Upper lobe of right lung (tissue), 1 donor: ENCODE results near the gene DES. TPM values are rescaled to one million over a fixed set of nuclear protein-coding genes. Genes with fewer than 3 reads are reported as not detected.
"Not testable (repeated sequence)": the region's sequence is repeated elsewhere in the genome, so short reads cannot be mapped to it uniquely, and the experiment has no call there.

Source experiments
- ATAC-seq: fragments of 200-7000 bp; cut with Tn5 transposase; one replicate; pipeline ENCODE4 v1.9.1; 2020; ENCODE audit warnings: mild to moderate bottlenecking, moderate library complexity
- DNase-seq: peaks from one replicate; pipeline ENCODE4 v3.0.0-alpha.2; 2020
- H3K27ac ChIP-seq: fragments of 200-600 bp; one replicate; pipeline ENCODE4 v1.8.0; 2022
- H3K27me3 ChIP-seq: fragments of 200-600 bp; one replicate; pipeline ENCODE4 v1.8.0; 2022; ENCODE audit warnings: mild to moderate bottlenecking
- H3K36me3 ChIP-seq: fragments of 200-600 bp; one replicate; pipeline ENCODE4 v1.8.0; 2022
- H3K4me1 ChIP-seq: fragments of 200-600 bp; one replicate; pipeline ENCODE4 v1.8.0; 2022
- H3K4me3 ChIP-seq: fragments of 200-600 bp; one replicate; pipeline ENCODE4 v1.8.0; 2022; ENCODE audit warnings: mild to moderate bottlenecking
- H3K9me3 ChIP-seq: fragments of 200-600 bp; one replicate; pipeline ENCODE4 v1.8.0; 2022
- intact Hi-C: fragments of 100-400 bp; cut with DNase I; formaldehyde crosslinking; loops from one replicate; pipeline ENCODE4 v1.11.0; 2022
- total RNA-seq: library from RNA; stranded (reverse); fragmentation: NEBNext Ultra II Directional; extraction: Animal tissue kit (Norgen Biotek cat#: 25700); gene quantifications from one replicate; pipeline ENCODE4 v1.2.1, GENCODE V29; 2021
- TF ChIP-seq, protein P1 (sequence below): fragments of 200-600 bp; IDR thresholded peaks from one replicate; pipeline ENCODE4 v1.8.0; 2022; ENCODE audit warnings: antibody characterized with exemption
- donor health status: DM: no; HTN: yes; CAD: no; lungs with severe emphysema.

Gene DES
- total RNA-seq, 1 donor from 2014 or later, result 59.4 TPM

DNA sequence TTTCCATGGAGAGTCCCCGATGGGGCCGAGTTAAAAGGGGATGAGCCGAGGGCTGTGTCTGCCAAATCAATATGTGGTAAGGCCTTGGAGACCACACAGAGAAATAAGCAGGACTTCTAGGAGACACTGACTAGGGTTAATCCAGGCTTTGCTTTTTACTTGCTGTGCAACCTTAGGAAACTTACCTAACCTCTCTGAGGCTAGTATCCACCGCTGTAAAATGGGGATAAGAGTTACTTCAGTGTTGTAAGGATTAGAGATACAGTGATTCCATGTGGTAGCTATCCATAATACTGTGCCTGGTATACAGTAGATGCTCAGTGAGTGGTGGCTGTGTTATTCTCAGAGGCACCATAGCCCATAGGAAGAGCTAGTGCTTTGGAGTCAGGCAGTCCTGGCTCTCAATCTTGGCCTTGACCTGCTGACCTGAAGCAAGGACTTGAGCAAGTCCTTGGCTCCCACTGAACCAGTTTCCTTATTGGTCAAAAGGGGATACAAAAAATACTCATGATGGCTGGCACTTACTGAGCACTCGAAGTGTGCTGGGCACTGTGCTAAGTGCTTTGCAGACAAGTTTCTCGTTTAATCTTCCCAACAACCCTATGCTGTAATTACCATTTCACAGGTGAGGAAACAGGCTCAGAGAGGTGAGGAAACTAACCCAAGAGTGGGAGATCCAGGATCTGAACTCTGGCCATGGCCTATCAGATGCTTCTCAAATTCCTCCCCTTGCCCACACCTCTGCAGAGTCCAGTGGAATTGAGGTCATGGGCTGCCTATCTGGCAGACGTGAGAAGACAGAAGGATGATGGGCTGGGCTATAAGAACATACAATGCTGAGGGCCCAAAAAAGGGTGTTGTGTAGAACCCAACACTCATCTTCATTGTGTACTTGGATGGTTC is 12.0 kb upstream of the DES start:
- H3K27ac ChIP-seq, result no peak overlapping the region
- no peaks in the 10 kb centered on the region for H3K36me3 ChIP-seq
- intact Hi-C loops, result loop anchor here (10.0 kb wide), 1 partner anchor 119 kb away; no protein-coding TSS in a partner anchor
- DNase-seq (no peak), ATAC-seq (no peak)
- no peaks in the 10 kb centered on the region for H3K27me3 ChIP-seq
- TF ChIP-seq, protein P1, sequence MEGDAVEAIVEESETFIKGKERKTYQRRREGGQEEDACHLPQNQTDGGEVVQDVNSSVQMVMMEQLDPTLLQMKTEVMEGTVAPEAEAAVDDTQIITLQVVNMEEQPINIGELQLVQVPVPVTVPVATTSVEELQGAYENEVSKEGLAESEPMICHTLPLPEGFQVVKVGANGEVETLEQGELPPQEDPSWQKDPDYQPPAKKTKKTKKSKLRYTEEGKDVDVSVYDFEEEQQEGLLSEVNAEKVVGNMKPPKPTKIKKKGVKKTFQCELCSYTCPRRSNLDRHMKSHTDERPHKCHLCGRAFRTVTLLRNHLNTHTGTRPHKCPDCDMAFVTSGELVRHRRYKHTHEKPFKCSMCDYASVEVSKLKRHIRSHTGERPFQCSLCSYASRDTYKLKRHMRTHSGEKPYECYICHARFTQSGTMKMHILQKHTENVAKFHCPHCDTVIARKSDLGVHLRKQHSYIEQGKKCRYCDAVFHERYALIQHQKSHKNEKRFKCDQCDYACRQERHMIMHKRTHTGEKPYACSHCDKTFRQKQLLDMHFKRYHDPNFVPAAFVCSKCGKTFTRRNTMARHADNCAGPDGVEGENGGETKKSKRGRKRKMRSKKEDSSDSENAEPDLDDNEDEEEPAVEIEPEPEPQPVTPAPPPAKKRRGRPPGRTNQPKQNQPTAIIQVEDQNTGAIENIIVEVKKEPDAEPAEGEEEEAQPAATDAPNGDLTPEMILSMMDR, result no peak
- no peaks in the 10 kb centered on the region for H3K9me3 ChIP-seq
- no peaks in the 10 kb centered on the region for H3K4me1 ChIP-seq
- no peak overlapping the region for H3K4me3 ChIP-seq

DNA sequence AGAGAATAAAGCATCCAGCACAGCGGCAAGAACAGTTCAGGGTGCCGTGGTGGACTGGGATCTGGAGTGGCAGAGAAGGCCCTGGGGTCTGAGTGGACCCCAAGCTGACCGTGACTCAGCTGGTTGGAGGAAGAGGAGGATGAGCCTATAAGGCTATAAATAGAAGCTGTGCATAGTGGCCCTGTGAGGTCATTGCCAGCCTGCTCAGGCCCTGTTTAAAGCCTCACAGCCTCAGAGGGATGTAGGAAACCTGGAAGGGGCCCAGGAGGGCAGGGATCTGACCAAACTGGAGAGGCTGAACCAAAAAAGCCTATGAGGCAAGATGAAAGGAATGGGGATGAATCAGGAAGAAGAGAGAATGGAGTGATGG is 11.3 kb upstream of the DES start:
- H3K9me3 ChIP-seq, result no peaks in the 10 kb centered on the region
- no peak overlapping the region for H3K4me3 ChIP-seq
- no peak overlapping the region for H3K27ac ChIP-seq
- no peaks in the 10 kb centered on the region for H3K36me3 ChIP-seq
- ATAC-seq, result no peak
- DNase-seq, result no peak
- no peaks in the 10 kb centered on the region for H3K27me3 ChIP-seq
- TF ChIP-seq, protein P1, result no peak
- H3K4me1 ChIP-seq, result no peaks in the 10 kb centered on the region
- intact Hi-C loops, result loop anchor here (10.0 kb wide), 1 partner anchor 118 kb away; no protein-coding TSS in a partner anchor

DNA sequence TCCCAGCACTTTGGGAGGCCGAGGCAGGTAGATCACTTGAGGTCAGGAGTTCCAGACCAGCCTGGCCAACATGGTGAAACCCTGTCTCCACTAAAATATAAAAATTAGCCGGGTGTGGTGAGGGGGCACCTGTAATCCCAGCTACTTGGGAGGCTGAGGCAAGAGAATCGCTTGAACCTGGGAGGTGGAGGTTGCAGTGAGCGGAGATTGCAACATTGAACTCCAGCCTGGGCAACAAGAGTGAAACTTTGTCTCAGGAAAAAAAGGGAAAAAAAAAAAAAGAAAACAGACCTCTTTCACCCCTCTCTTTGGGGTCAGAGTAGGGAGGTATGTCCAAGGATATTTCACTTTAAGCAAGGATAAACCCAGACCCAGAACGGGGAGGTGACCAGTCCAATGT is 10.8 kb upstream of the DES start:
- not testable (repeated sequence) for H3K36me3 ChIP-seq, H3K27me3 ChIP-seq, H3K4me3 ChIP-seq, DNase-seq, H3K9me3 ChIP-seq, ATAC-seq, H3K27ac ChIP-seq, H3K4me1 ChIP-seq
- intact Hi-C loops, result loop anchor here (10.0 kb wide), 1 partner anchor 117 kb away; no protein-coding TSS in a partner anchor

DNA sequence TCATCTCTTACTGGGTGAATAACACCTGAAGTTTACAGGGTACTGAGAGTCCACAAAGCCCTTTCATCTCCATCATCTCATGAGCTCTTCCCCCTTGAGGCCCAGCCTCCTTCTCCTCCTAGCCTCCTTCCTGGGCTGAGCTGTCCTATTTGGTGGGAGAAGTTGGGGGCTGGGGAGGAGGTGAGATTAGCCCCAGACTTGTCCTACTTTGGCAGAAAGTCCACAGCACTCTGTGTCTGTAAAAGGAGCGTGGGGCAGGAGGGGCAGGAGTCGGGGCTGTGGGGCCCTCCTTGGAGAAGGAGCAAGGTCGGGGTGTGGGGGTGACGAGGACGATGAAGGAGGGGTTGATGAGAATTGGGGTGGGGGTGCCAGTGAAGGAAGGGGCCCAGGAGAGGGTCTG is 10.0 kb upstream of the DES start:
- no peak overlapping the region for H3K27ac ChIP-seq
- peaks cover under 1% of the 10 kb centered on the region for H3K27me3 ChIP-seq
- H3K36me3 ChIP-seq, result no peaks in the 10 kb centered on the region
- no peak for ATAC-seq
- TF ChIP-seq, protein P1, result no peak
- H3K4me3 ChIP-seq, result no peak overlapping the region
- intact Hi-C loops, result loop anchor here (10.0 kb wide), 1 partner anchor 117 kb away; no protein-coding TSS in a partner anchor
- H3K4me1 ChIP-seq, result no peaks in the 10 kb centered on the region
- H3K9me3 ChIP-seq, result no peaks in the 10 kb centered on the region
- no peak for DNase-seq

DNA sequence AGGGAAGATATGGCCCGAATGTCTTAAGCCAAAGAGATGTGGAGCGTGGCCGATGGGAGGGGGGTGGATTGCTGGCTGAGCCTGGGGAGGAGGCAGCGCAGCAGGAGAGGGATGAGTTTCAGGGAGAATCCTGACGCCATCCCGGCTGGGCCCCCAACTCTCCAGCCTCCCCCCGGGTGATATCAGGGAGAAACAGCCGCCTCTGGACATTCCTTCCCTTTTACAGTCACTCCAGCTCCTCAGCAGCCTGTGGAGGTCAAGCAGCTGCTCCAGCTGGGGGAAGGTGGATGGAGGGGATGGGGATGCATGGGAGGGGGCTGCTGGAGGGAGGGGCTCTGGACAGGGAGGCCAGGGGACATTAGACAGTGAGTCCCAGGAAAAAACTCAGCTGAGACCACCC is 9.5 kb upstream of the DES start:
- H3K36me3 ChIP-seq, result no peaks in the 10 kb centered on the region
- no peak overlapping the region for H3K4me3 ChIP-seq
- no peak for ATAC-seq
- TF ChIP-seq, protein P1, result no peak
- no peaks in the 10 kb centered on the region for H3K9me3 ChIP-seq
- intact Hi-C loops, result loop anchor here (10.0 kb wide), 1 partner anchor 116 kb away; no protein-coding TSS in a partner anchor
- DNase-seq, result no peak
- H3K27ac ChIP-seq, result no peak overlapping the region
- H3K27me3 ChIP-seq, result peaks cover 4% of the 10 kb centered on the region
- no peaks in the 10 kb centered on the region for H3K4me1 ChIP-seq

DNA sequence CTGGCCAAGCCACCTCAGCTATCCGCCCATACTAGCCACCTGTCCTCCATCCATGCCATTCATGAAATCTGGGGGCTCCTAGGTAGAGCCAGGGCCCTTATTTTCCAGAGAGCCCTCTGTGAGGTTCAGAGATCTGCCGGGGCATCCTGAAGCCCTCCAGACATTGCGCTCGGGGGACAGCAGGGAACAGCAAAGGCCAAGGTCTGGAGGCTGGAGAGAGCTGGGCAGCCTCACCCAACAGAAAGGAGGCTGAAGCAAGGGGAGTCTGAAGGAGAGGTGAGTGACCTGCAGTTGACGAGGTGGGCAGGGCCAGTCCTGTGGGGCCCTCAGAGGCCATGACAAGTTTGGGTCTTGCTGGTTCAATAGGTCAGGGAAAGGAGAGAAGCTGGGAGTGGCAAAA is 8.6 kb upstream of the DES start:
- Histone ChIP-seq H3K36me3 (no peaks in the 10 kb centered on the region), H3K9me3 (no peaks in the 10 kb centered on the region), H3K27ac (no peak overlapping the region), H3K4me3 (no peak overlapping the region), H3K27me3 (peaks cover 13% of the 10 kb centered on the region), H3K4me1 (no peaks in the 10 kb centered on the region)
- TF ChIP-seq, protein P1, result no peak
- intact Hi-C loops, result loop anchor here (10.0 kb wide), 1 partner anchor 115 kb away; no protein-coding TSS in a partner anchor
- ATAC-seq (no peak), DNase-seq (no peak)
